T-helper 22 cell (primary cell): ENCODE results near the gene CCDC17.

ENCODE experiments used
- DNase-seq: peaks from one replicate; pipeline ENCODE4 v3.0.0-alpha.2; 2020; ENCODE audit warnings: low read depth

The CCDC17 gene

GRCh38 chr1:45583264-45583665 lies 40.6 kb downstream of the CCDC17 start:
- peak; percentile 92 for DNase-seq

GRCh38 chr1:45574105-45574626 lies 49.7 kb downstream of the CCDC17 start:
- DNase-seq: no peak

DNA sequence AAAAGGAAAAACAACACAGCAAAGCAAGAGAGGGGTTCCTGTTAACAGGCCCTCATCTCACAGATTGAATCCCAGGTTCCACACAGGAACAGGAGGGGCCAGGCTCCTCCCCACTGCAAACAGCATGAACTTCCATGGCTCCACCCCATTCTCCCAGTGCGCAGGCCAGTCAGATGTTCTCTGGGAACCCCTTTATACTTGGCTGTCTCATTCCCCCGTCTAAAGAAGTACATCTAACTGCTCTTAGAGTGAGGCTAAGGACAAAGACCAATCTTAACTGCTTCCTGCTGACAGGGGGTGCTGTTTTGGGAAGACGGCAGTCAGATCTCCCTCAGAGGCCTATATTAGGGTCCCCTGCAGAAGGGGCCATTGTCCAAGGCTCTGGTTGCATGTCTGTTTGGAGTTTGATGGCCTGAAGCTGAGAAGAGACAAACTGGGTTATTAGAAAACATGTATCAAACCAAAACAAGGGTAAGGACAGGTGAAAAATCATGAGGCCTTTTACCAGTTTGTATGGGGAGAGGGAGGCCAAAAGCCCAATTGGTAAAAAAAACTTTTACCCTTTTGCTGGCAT lies 50.5 kb downstream of the CCDC17 start:
- no peak for DNase-seq

GRCh38 chr1:45570631-45571030 lies 53.2 kb downstream of the CCDC17 start:
- DNase-seq: no peak
